Adrenal gland (tissue), 5 donors: ENCODE data around the gene TOR1B.

Experiments
- POLR2A ChIP-seq, 2 donors: fragments of 450-650 bp; IDR thresholded peaks; one replicate each; pipeline ENCODE4 v1.6.1; 2017; ENCODE audit warnings: antibody characterized with exemption in 2 of 2, mild to moderate bottlenecking in 2 of 2, moderate library complexity in 1 of 2
- TF ChIP-seq, protein P1 (sequence below), 6 experiments: fragments of 450-650 bp in 4 of 6; fragments of 200-600 bp in 2 of 6; sonication (generic) in 1 of 6; IDR thresholded peaks; 1 replicate in 5 of 6; 2 replicates in 1 of 6; pipeline versions ENCODE4 v1.5.1 to v1.8.0; 2016 to 2021; ENCODE audit warnings: antibody characterized with exemption in 6 of 6, mild to moderate bottlenecking in 2 of 6, moderate library complexity in 1 of 6
- donor health status: DM: no; HTN: no; CAD: no.

GRCh38 chr9:129834489-129835127, 31.6 kb downstream of the TOR1B start:
- TF ChIP-seq, protein P1, sequence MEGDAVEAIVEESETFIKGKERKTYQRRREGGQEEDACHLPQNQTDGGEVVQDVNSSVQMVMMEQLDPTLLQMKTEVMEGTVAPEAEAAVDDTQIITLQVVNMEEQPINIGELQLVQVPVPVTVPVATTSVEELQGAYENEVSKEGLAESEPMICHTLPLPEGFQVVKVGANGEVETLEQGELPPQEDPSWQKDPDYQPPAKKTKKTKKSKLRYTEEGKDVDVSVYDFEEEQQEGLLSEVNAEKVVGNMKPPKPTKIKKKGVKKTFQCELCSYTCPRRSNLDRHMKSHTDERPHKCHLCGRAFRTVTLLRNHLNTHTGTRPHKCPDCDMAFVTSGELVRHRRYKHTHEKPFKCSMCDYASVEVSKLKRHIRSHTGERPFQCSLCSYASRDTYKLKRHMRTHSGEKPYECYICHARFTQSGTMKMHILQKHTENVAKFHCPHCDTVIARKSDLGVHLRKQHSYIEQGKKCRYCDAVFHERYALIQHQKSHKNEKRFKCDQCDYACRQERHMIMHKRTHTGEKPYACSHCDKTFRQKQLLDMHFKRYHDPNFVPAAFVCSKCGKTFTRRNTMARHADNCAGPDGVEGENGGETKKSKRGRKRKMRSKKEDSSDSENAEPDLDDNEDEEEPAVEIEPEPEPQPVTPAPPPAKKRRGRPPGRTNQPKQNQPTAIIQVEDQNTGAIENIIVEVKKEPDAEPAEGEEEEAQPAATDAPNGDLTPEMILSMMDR (IDR thresholded peaks at IDR 0.05): no peak
- TF ChIP-seq POLR2A (IDR thresholded peaks at IDR 0.05): no peak
